Fibroblast of gingiva (primary cell): ENCODE measurements around the gene TOLLIP.

Source experiments
- DNase-seq: peaks from one replicate; pipeline ENCODE4 v3.0.0-alpha.2; 2011; ENCODE audit warnings: low read depth

Gene TOLLIP

GRCh38 chr11:1231396-1232020 is 77.9 kb downstream of the TOLLIP start:
- no peak for DNase-seq

DNA sequence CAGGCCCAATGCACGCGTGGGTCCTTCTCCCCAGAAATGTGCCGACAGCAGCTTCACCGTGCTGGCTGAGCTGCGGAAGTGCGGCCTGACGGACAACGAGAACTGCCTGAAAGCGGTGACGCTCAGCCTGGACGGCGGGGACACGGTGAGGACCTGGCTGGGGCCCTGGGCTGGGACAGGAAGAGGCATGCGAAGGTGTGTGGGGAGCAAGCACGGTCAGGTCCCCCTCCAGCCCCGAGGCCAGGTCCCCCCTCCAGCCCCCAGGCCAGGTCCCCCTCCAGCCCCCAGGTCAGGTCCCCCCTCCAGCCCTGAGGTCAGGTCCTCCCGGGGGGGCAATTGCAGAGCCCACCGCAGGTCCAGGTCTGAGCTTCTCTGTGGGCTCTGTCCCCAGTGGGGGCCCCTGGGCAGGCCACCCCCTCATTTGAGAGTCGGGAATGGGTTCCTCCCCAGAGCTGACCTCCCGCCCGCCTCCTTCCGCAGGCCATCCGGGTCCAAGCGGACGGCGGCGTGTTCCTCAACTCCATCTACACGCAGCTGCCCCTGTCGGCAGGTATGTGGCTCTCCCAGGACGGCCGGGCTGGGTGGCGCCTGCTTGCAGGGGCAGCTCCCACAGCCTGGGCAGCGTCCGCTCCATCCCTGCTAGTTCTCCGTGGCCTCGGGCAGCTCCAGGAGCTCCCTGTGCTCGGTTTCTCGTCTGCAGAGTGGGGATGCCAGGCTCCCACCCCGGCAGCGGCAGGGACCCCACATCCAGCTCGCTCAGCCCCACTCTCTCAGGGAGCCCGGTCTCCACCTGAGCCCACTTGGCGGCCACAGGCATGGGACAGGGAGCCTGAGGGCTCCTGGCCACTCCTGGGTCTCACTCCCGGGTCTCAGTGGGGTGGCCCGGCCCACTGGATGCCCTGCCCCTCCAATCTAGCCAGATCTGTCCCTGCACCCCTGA is 78.7 kb downstream of the TOLLIP start:
- no peak for DNase-seq

GRCh38 chr11:1230121-1230455 is 79.3 kb downstream of the TOLLIP start:
- no peak for DNase-seq

- no peak for DNase-seq
Observed at GRCh38 chr11:1229471-1230120, 79.8 kb downstream of the TOLLIP start.

GRCh38 chr11:1228921-1229451 is 80.4 kb downstream of the TOLLIP start:
- DNase-seq = no peak

- no peak for DNase-seq
Observed at GRCh38 chr11:1228101-1228821, 81.2 kb downstream of the TOLLIP start.

DNA sequence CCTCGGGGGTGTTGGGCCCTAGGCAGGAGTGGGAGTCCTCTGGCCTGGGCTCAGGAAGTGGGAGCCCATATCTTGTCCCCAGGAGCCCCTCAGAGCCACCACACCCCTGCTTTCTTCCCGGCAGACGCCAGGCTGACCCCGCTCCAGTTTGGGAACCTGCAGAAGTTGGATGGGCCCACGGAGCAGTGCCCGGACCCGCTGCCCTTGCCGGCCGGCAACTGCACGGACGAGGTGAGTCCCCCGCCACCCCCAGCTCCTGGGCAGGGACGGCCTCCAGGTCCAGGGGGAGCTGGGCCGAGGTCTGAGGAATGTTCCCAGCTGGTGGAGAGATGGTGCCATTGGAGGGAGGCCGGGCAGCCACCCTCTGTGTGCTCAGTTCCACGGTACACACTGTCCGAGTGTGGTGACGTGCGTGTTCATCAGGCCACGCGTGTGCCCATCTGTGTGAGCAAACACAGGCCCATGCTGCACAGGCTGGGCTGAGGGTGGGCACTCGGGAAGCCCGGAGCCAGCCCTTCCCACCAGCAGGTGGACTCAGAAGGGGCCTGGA is 81.8 kb downstream of the TOLLIP start:
- no peak for DNase-seq

- no peak for DNase-seq
Observed at GRCh38 chr11:1226986-1227550, 82.4 kb downstream of the TOLLIP start.

- DNase-seq = no peak
Observed at GRCh38 chr11:1226226-1226985, 83.0 kb downstream of the TOLLIP start.

- no peak for DNase-seq
Observed at GRCh38 chr11:1225386-1226225, 83.8 kb downstream of the TOLLIP start.

DNA sequence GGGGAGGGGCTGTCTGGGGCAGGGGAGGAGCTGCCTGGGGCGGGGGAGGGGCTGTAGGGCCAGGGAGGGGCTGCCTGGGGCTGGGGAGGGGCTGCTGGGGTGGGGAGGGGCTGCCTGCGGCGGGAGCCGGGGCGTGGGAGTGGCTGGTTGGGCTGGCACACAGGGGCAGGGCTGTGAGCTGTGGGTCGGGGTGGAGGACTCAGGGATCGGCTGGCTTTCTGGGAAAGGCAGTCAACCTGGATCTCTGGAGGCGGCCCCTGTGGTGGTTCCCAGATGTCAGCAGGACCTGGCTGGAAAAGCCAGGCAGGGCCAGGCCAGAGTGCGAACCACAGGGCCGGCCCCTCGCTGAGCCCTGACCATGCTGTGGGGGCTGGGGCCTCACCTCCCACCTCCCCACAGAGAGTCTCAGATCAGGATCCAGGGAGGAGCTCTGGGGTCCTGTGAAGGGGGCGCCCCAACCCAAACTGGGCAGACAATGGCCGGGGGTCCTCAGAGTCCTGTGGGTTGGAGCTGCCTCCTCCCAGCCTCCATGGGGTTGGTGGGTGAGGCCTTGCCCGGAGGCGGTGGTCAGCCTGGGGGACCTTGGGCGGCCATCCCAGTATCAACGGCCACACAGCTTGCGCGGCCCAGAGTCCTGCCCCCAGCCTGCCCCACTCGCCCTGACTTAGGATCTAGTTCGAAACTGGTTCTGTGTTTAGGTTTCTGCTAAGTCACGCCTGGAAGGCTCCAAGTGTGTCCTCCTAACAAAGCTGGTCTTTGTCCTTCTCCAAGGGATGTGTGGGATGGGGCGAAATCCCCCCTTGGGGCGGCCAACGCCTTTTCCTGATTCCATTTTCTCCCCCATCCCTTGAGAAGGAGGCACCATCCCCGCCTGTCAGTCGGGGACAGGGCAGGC is 84.7 kb downstream of the TOLLIP start:
- DNase-seq = no peak
